Adrenal gland (tissue), 12 donors: ENCODE results near the gene LYSMD1. TPM values are rescaled to one million over a fixed set of nuclear protein-coding genes. Genes with fewer than 3 reads are reported as not detected.

Source experiments
- DNase-seq, 7 donors: peaks; one replicate each; pipeline ENCODE4 v3.0.0-alpha.2; 2019 to 2020
- H3K27ac ChIP-seq, 5 donors: fragments of 200-600 bp; sonication (generic) in 4 of 5; 1 replicate in 3 of 5; 2 replicates in 2 of 5; pipeline versions ENCODE4 v1.5.1 to v1.8.0; 2016 to 2020; ENCODE audit warnings: mild to moderate bottlenecking in 1 of 5
- H3K27me3 ChIP-seq: fragments of 200-600 bp; 2 replicates; pipeline ENCODE4 v1.8.0; 2021
- H3K36me3 ChIP-seq, 2 donors: fragments of 200-600 bp; replicated peaks in 1 of 2; 1 replicate in 1 of 2; 2 replicates in 1 of 2; pipeline versions ENCODE4 v1.5.1 to v1.8.0; 2018 to 2022
- H3K4me1 ChIP-seq, 2 donors: fragments of 200-600 bp; replicated peaks in 1 of 2; 1 replicate in 1 of 2; 2 replicates in 1 of 2; pipeline versions ENCODE4 v1.5.1 to v1.8.0; 2018 to 2021
- H3K4me3 ChIP-seq, 4 donors: fragments of 200-600 bp; sonication (generic) in 3 of 4; one replicate each; pipeline ENCODE4 v1.5.1; 2016 to 2018
- H3K9me3 ChIP-seq, 3 donors: fragments of 200-600 bp; sonication (generic) in 1 of 3; replicated peaks in 1 of 3; 1 replicate in 2 of 3; 2 replicates in 1 of 3; pipeline versions ENCODE4 v1.5.1 to v1.8.0; 2016 to 2021
- CTCF ChIP-seq, 6 experiments: fragments of 450-650 bp in 4 of 6; fragments of 200-600 bp in 2 of 6; sonication (generic) in 1 of 6; IDR thresholded peaks; 1 replicate in 5 of 6; 2 replicates in 1 of 6; pipeline versions ENCODE4 v1.5.1 to v1.8.0; 2016 to 2021; ENCODE audit warnings: antibody characterized with exemption in 6 of 6, mild to moderate bottlenecking in 2 of 6, moderate library complexity in 1 of 6
- POLR2A ChIP-seq, 2 donors: fragments of 450-650 bp; IDR thresholded peaks; one replicate each; pipeline ENCODE4 v1.6.1; 2017; ENCODE audit warnings: antibody characterized with exemption in 2 of 2, mild to moderate bottlenecking in 2 of 2, moderate library complexity in 1 of 2
- WGBS, 4 donors: extraction: QIAGEN DNeasy Blood & Tissue Kit in 2 of 4; methylation state at CpG; one replicate each; pipeline versions ENCODE4 v1.1.5 to v1.1.7; 2013 to 2017; 5-methylcytosine and 5-hydroxymethylcytosine counted together
- intact Hi-C, 2 donors: fragments of 100-400 bp; cut with DNase I; formaldehyde crosslinking; loops; one replicate each; pipeline versions ENCODE4 v1.14.1 to v1.15.0; 2022 to 2023
- polyA plus RNA-seq, 3 donors: library from polyadenylated mRNA; stranded (reverse); fragments of 200-250 nt in 2 of 3; fragments of 350-450 nt in 1 of 3; fragmentation: Illumina TruSeq in 1 of 3; extraction: RNeasy Lipid Tissue Mini Kit (QIAGEN cat#74804) in 1 of 3; gene quantifications; one replicate each; pipeline ENCODE4 v1.2.3, GENCODE V29; 2013 to 2014
- total RNA-seq, 9 donors: library from RNA; depleted of rRNA in 4 of 9; stranded (reverse); fragments of >200 nt in 4 of 9; fragments of 120-200 nt in 1 of 9; fragmentation: NEBNext Ultra II Directional in 1 of 9; extraction: Animal tissue kit (Norgen Biotek cat#: 25700) in 1 of 9; gene quantifications; one replicate each; pipeline versions ENCODE4 v1.1.0 to v1.2.4, GENCODE V29; 2013 to 2023
- donor health status: healthy with polysubstance abuse.
- donor health status: Bipolar disorder and iron deficiency.
- donor health status: DM: yes; HTN: yes; CAD: no.
- donor health status: DM: no; HTN: no; CAD: no.
- donor health status: DM: no; HTN: no; CAD: no.
- donor health status: DM: yes; HTN: yes; CAD: no.

The LYSMD1 gene
- total and polyA plus RNA-seq, 12 donors, result 4.4 to 21.5 (median 12.9) TPM

- Histone ChIP-seq H3K36me3 (no peaks in the 10 kb centered on the region), H3K4me3 (peak overlapping the region in 1 of 4 donors; percentile 39), H3K27ac (peak overlapping the region in 2 of 5 donors; percentile 31 to 52), H3K4me1 (peaks cover 7 to 11% of the 10 kb centered on the region in 2 donors), H3K9me3 (no peaks in the 10 kb centered on the region), H3K27me3 (no peaks in the 10 kb centered on the region)
- TF ChIP-seq CTCF (IDR thresholded peaks at IDR 0.05), result no peak
- peak; percentile 54 to 91 (median 63) for DNase-seq
- intact Hi-C loops, result no loop called here
- 30 to 48% (median 38%) methylated on average over 37 to 45 of the region's 45 CpGs for WGBS, 4 donors
Observed at GRCh38 chr1:151130987-151131586, 34.6 kb downstream of the LYSMD1 start.

DNA sequence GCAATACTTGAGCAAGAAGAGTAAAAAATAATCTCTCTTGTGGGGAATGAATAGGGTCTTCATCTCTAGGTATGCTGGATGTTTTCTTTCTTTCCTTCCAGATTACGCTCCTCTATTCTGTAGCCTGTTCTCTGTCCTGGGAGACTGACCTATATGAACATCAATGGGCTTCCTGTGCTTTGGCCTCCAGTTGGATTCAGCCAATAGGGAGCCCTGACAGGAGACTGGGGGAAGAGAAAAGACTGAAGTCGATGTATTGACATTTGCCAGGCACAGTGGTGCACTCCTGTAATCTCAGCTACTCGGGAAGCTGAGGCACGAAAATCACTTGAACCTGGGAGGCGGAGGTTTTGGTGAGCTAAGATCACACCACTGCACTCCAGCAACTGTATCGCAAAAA is 36.9 kb downstream of the LYSMD1 start:
- DNase-seq, result no peak
- H3K27me3 ChIP-seq, result no peaks in the 10 kb centered on the region
- WGBS, 4 donors, result 78 to 90% (median 88%) methylated on average over 6 of the region's 6 CpGs
- peaks cover 7 to 11% of the 10 kb centered on the region in 2 donors for H3K4me1 ChIP-seq
- TF ChIP-seq CTCF (IDR thresholded peaks at IDR 0.05), result no peak
- TF ChIP-seq POLR2A (IDR thresholded peaks at IDR 0.05), result no peak
- H3K36me3 ChIP-seq, result no peaks in the 10 kb centered on the region
- H3K27ac ChIP-seq, result no peak overlapping the region
- intact Hi-C loops, result no loop called here
- H3K4me3 ChIP-seq, result no peak overlapping the region
- no peaks in the 10 kb centered on the region for H3K9me3 ChIP-seq

- Histone ChIP-seq H3K9me3 (no peaks in the 10 kb centered on the region), H3K27ac (no peak overlapping the region), H3K4me3 (no peak overlapping the region), H3K4me1 (no peaks in the 10 kb centered on the region), H3K36me3 (peaks cover 0 to 4% of the 10 kb centered on the region in 2 donors), H3K27me3 (no peaks in the 10 kb centered on the region)
- intact Hi-C loops, result no loop called here
- WGBS, 4 donors, result 77 to 82% (median 81%) methylated on average over 5 of the region's 5 CpGs
- DNase-seq, result no peak
- TF ChIP-seq CTCF (IDR thresholded peaks at IDR 0.05) (no peak), POLR2A (IDR thresholded peaks at IDR 0.05) (no peak)
Observed at GRCh38 chr1:151124763-151125403, 40.8 kb downstream of the LYSMD1 start.

DNA sequence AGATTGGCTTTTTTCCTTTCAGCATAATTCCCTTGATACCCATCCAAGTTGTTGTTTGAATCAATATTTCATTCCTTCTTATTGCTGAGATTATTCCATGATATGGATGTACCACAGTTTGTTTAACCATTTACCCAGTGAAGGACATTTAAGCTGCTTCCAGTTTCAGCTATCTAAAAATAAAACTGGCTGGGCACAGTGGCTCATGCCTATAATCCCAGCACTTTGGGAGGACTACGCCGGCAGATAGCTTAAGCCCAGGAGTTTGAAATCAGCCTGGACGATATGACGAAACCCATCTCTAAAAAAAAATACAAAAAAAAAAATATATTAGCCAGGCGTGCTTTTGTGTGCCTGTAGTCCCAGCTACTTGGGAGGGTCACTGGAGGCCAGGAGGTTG is 51.8 kb downstream of the LYSMD1 start:
- 92 to 96% (median 96%) methylated on average over 5 of the region's 5 CpGs for WGBS, 4 donors
- intact Hi-C loops, result loop anchor here in 1 of 2 donors (5.0 kb wide), 1 partner anchor 33 kb away; the partner anchor contains the start of gene SEMA6C
- DNase-seq, result no peak
- Histone ChIP-seq H3K4me1 (no peaks in the 10 kb centered on the region), H3K9me3 (no peaks in the 10 kb centered on the region), H3K27me3 (no peaks in the 10 kb centered on the region), H3K27ac (no peak overlapping the region), H3K36me3 (peaks cover 0 to 13% of the 10 kb centered on the region in 2 donors), H3K4me3 (no peak overlapping the region)
- TF ChIP-seq CTCF (IDR thresholded peaks at IDR 0.05) (no peak), POLR2A (IDR thresholded peaks at IDR 0.05) (no peak)

Other genes starting within 250 kb of the LYSMD1 start
- 10 to 100 TPM; 12.6 to 52.9 (median 33.9) TPM for gene SETDB1, start 239.5 kb downstream of the LYSMD1 start, total RNA-seq
- gene SETDB1, start 239.5 kb downstream of the LYSMD1 start, polyA plus RNA-seq, result 10 to 100 TPM; 28.9 to 50.4 (median 41.3) TPM
- gene CERS2, start 191.1 kb downstream of the LYSMD1 start, total RNA-seq, result 100 to 1,000 TPM; 289 to 682 (median 496) TPM
- gene CERS2, start 191.1 kb downstream of the LYSMD1 start, polyA plus RNA-seq, result 100 to 1,000 TPM; 482 to 547 (median 520) TPM
- gene ANXA9, start 183.6 kb downstream of the LYSMD1 start, total RNA-seq, result 1 to 10 TPM in 2 of 9 donors, under 1 TPM in 7; 0.22 to 3.2 (median 0.50) TPM
- gene ANXA9, start 183.6 kb downstream of the LYSMD1 start, polyA plus RNA-seq, result under 1 TPM; 0.18 to 0.56 (median 0.40) TPM
- 10 to 100 TPM; 13.3 to 37.5 (median 32.7) TPM for gene MINDY1, start 159.0 kb downstream of the LYSMD1 start, total RNA-seq
- gene MINDY1, start 159.0 kb downstream of the LYSMD1 start, polyA plus RNA-seq, result 10 to 100 TPM in 2 of 3 donors, 1 to 10 TPM in 1; 6.0 to 12.5 (median 12.5) TPM
- gene PRUNE1, start 157.5 kb downstream of the LYSMD1 start, total RNA-seq, result 10 to 100 TPM; 12.3 to 25.7 (median 20.0) TPM
- gene PRUNE1, start 157.5 kb downstream of the LYSMD1 start, polyA plus RNA-seq, result 10 to 100 TPM; 10.2 to 16.1 (median 10.9) TPM
- gene BNIPL, start 129.3 kb downstream of the LYSMD1 start, total RNA-seq, result 1 to 10 TPM in 1 of 9 donors, under 1 TPM in 5, not detected in 3; 0.11 to 2.4 (median 0.27) TPM
- 1 to 10 TPM in 1 of 3 donors, under 1 TPM in 2; 0.05 to 1.4 (median 0.24) TPM for gene BNIPL, start 129.3 kb downstream of the LYSMD1 start, polyA plus RNA-seq
- gene C1orf56, start 118.2 kb downstream of the LYSMD1 start, total RNA-seq, result 10 to 100 TPM in 7 of 9 donors, 1 to 10 TPM in 2; 3.9 to 29.7 (median 13.9) TPM
- gene C1orf56, start 118.2 kb downstream of the LYSMD1 start, polyA plus RNA-seq, result 10 to 100 TPM in 1 of 3 donors, 1 to 10 TPM in 2; 8.3 to 10.3 (median 8.3) TPM
- gene CDC42SE1, start 106.3 kb downstream of the LYSMD1 start, total RNA-seq, result 100 to 1,000 TPM in 3 of 9 donors, 10 to 100 TPM in 6; 53.6 to 125 (median 88.2) TPM
- gene CDC42SE1, start 106.3 kb downstream of the LYSMD1 start, polyA plus RNA-seq, result 10 to 100 TPM; 45.5 to 85.8 (median 55.8) TPM
- gene MLLT11, start 105.5 kb downstream of the LYSMD1 start, total RNA-seq, result 10 to 100 TPM in 2 of 9 donors, 1 to 10 TPM in 7; 1.6 to 31.9 (median 3.7) TPM
- 10 to 100 TPM in 1 of 3 donors, 1 to 10 TPM in 2; 4.3 to 17.4 (median 9.0) TPM for gene MLLT11, start 105.5 kb downstream of the LYSMD1 start, polyA plus RNA-seq
- 10 to 100 TPM in 8 of 9 donors, 1 to 10 TPM in 1; 8.5 to 37.1 (median 12.1) TPM for gene GABPB2, start 95.1 kb downstream of the LYSMD1 start, total RNA-seq
- 10 to 100 TPM in 2 of 3 donors, 1 to 10 TPM in 1; 8.3 to 15.3 (median 11.8) TPM for gene GABPB2, start 95.1 kb downstream of the LYSMD1 start, polyA plus RNA-seq
- 1 to 10 TPM in 8 of 9 donors, under 1 TPM in 1; 0.66 to 7.1 (median 3.6) TPM for gene SEMA6C, start 19.3 kb downstream of the LYSMD1 start, total RNA-seq
- gene SEMA6C, start 19.3 kb downstream of the LYSMD1 start, polyA plus RNA-seq, result 10 to 100 TPM in 2 of 3 donors, under 1 TPM in 1; 0.88 to 40.5 (median 14.9) TPM
- 10 to 100 TPM in 3 of 9 donors, 1 to 10 TPM in 6; 1.4 to 18.3 (median 6.4) TPM for gene TNFAIP8L2, start 9.3 kb downstream of the LYSMD1 start, total RNA-seq
- 10 to 100 TPM in 2 of 3 donors, 1 to 10 TPM in 1; 3.3 to 19.9 (median 15.2) TPM for gene TNFAIP8L2, start 9.3 kb downstream of the LYSMD1 start, polyA plus RNA-seq
- gene SCNM1, start 242 bp upstream of the LYSMD1 start, total RNA-seq, result 10 to 100 TPM; 16.4 to 51.7 (median 33.0) TPM
- 10 to 100 TPM; 47.2 to 89.0 (median 83.2) TPM for gene SCNM1, start 242 bp upstream of the LYSMD1 start, polyA plus RNA-seq
- gene TMOD4, start 10.1 kb upstream of the LYSMD1 start, total RNA-seq, result 1 to 10 TPM in 1 of 9 donors, under 1 TPM in 2, not detected in 6; 0.28 to 1.2 (median 0.60) TPM
- gene TMOD4, start 10.1 kb upstream of the LYSMD1 start, polyA plus RNA-seq, result under 1 TPM in 2 of 3 donors, not detected in 1; 0.84 to 0.88 TPM
- 10 to 100 TPM; 30.0 to 57.1 (median 39.1) TPM for gene VPS72, start 24.3 kb upstream of the LYSMD1 start, total RNA-seq
- 10 to 100 TPM; 33.1 to 54.4 (median 41.3) TPM for gene VPS72, start 24.3 kb upstream of the LYSMD1 start, polyA plus RNA-seq
- gene PIP5K1A, start 32.6 kb upstream of the LYSMD1 start, total RNA-seq, result 10 to 100 TPM; 28.8 to 61.7 (median 47.1) TPM
- gene PIP5K1A, start 32.6 kb upstream of the LYSMD1 start, polyA plus RNA-seq, result 10 to 100 TPM; 31.2 to 46.1 (median 43.7) TPM
- gene PSMD4, start 88.8 kb upstream of the LYSMD1 start, total RNA-seq, result 100 to 1,000 TPM in 8 of 9 donors, 10 to 100 TPM in 1; 99.5 to 380 (median 144) TPM
- 100 to 1,000 TPM; 200 to 323 (median 250) TPM for gene PSMD4, start 88.8 kb upstream of the LYSMD1 start, polyA plus RNA-seq
- gene ZNF687, start 116.4 kb upstream of the LYSMD1 start, total RNA-seq, result 10 to 100 TPM; 11.1 to 38.3 (median 32.4) TPM
- gene ZNF687, start 116.4 kb upstream of the LYSMD1 start, polyA plus RNA-seq, result 10 to 100 TPM in 1 of 3 donors, 1 to 10 TPM in 2; 7.5 to 18.5 (median 9.5) TPM
- 10 to 100 TPM; 57.7 to 83.5 (median 66.3) TPM for gene PI4KB, start 161.5 kb upstream of the LYSMD1 start, total RNA-seq
- 10 to 100 TPM; 30.8 to 56.6 (median 37.6) TPM for gene PI4KB, start 161.5 kb upstream of the LYSMD1 start, polyA plus RNA-seq
- 10 to 100 TPM; 37.2 to 82.5 (median 57.1) TPM for gene RFX5, start 181.3 kb upstream of the LYSMD1 start, total RNA-seq
- gene RFX5, start 181.3 kb upstream of the LYSMD1 start, polyA plus RNA-seq, result 10 to 100 TPM; 22.6 to 38.0 (median 37.9) TPM
- 10 to 100 TPM; 13.3 to 41.6 (median 34.7) TPM for gene SELENBP1, start 206.8 kb upstream of the LYSMD1 start, total RNA-seq
- 10 to 100 TPM; 11.0 to 61.8 (median 32.3) TPM for gene SELENBP1, start 206.8 kb upstream of the LYSMD1 start, polyA plus RNA-seq
- 100 to 1,000 TPM; 204 to 634 (median 299) TPM for gene PSMB4, start 233.7 kb upstream of the LYSMD1 start, total RNA-seq
- gene PSMB4, start 233.7 kb upstream of the LYSMD1 start, polyA plus RNA-seq, result 100 to 1,000 TPM; 364 to 544 (median 406) TPM